ENCODE measurements around the gene RAC3. TPM values are rescaled to one million over a fixed set of nuclear protein-coding genes. Genes with fewer than 3 reads are reported as not detected.

RAC3 gene
- total RNA-seq, 4 donors from 2014 or later = 2.6 to 11.1 (median 5.0) TPM

DNA sequence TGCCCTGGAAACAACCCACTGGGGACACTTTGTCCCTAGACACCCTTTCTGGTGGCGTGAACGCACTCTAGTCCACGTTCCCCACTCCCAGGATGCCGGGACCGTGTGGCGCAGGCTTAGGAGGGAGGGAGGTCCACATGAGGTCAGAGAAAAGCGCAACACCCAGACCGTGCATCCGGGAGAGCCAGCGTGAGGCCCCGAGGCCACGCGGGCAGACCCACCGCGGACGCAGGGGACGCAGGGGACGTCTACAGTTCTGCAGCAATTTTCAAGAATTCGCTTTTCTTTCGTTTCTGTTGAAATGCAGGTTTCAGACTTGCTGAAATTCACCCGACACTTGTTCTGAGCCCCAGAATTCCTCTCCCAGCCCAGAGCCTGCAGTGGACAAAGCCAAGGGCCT is 15.4 kb downstream of the RAC3 start:
- intact Hi-C loops (cut with DNase I; ENCODE audit: low total_unique reads) (no loop called here), in situ Hi-C loops (cut with MboI; ENCODE audit: low pct_ligation_motif_present in 1 of 4, low pct_unique_long_range_greater_than_20kb in 1 of 4, low sequenced_read_pairs in 3 of 4) (loop anchor here in 2 of 4 donors (25.0 kb wide), 1 partner anchor 115 kb away; no protein-coding TSS in a partner anchor)
- TF ChIP-seq, protein P1, sequence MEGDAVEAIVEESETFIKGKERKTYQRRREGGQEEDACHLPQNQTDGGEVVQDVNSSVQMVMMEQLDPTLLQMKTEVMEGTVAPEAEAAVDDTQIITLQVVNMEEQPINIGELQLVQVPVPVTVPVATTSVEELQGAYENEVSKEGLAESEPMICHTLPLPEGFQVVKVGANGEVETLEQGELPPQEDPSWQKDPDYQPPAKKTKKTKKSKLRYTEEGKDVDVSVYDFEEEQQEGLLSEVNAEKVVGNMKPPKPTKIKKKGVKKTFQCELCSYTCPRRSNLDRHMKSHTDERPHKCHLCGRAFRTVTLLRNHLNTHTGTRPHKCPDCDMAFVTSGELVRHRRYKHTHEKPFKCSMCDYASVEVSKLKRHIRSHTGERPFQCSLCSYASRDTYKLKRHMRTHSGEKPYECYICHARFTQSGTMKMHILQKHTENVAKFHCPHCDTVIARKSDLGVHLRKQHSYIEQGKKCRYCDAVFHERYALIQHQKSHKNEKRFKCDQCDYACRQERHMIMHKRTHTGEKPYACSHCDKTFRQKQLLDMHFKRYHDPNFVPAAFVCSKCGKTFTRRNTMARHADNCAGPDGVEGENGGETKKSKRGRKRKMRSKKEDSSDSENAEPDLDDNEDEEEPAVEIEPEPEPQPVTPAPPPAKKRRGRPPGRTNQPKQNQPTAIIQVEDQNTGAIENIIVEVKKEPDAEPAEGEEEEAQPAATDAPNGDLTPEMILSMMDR (IDR thresholded peaks at IDR 0.05) = no peak
- TF ChIP-seq EP300 (IDR thresholded peaks at IDR 0.05; ENCODE audit: low read depth) (no peak), POLR2A (IDR thresholded peaks at IDR 0.05) (no peak), POLR2AphosphoS5 (IDR thresholded peaks at IDR 0.05) (no peak)
- Histone ChIP-seq H3K36me3 (no peaks in the 10 kb centered on the region), H3K4me1 (peaks cover 5 to 16% (median 13%) of the 10 kb centered on the region in 4 donors), H3K27me3 (no peaks in the 10 kb centered on the region), H3K9me3 (no peaks in the 10 kb centered on the region), H3K4me3 (no peak overlapping the region), H3K27ac (no peak overlapping the region)
- no peak for DNase-seq
- 89 to 100% methylated on average over 2 to 21 of the region's 21 CpGs for WGBS, 2 donors (ENCODE audit: low coverage in 1 of 2)

GRCh38 chr17:82047379-82047778 is 15.9 kb downstream of the RAC3 start:
- in situ Hi-C loops (cut with MboI; ENCODE audit: low pct_ligation_motif_present in 1 of 4, low pct_unique_long_range_greater_than_20kb in 1 of 4, low sequenced_read_pairs in 3 of 4) = loop anchor here in 2 of 4 donors (25.0 kb wide), 1 partner anchor 115 kb away; no protein-coding TSS in a partner anchor
- 85% methylated on average over 23 of the region's 24 CpGs; no CpG with 5 or more reads in 1 of the 2 donors for WGBS, 2 donors (ENCODE audit: low coverage in 1 of 2)
- no peak overlapping the region for H3K4me3 ChIP-seq
- no peaks in the 10 kb centered on the region for H3K9me3 ChIP-seq
- no peak for DNase-seq
- intact Hi-C loops (cut with DNase I; ENCODE audit: low total_unique reads) = no loop called here
- H3K27ac ChIP-seq = no peak overlapping the region
- H3K4me1 ChIP-seq = peaks cover 6 to 17% (median 14%) of the 10 kb centered on the region in 4 donors
- H3K36me3 ChIP-seq = no peaks in the 10 kb centered on the region
- H3K27me3 ChIP-seq = no peaks in the 10 kb centered on the region
- TF ChIP-seq EP300 (IDR thresholded peaks at IDR 0.05; ENCODE audit: low read depth) (no peak), POLR2A (IDR thresholded peaks at IDR 0.05) (no peak), POLR2AphosphoS5 (IDR thresholded peaks at IDR 0.05) (no peak)
- TF ChIP-seq, protein P1 (IDR thresholded peaks at IDR 0.05) = no peak

DNA sequence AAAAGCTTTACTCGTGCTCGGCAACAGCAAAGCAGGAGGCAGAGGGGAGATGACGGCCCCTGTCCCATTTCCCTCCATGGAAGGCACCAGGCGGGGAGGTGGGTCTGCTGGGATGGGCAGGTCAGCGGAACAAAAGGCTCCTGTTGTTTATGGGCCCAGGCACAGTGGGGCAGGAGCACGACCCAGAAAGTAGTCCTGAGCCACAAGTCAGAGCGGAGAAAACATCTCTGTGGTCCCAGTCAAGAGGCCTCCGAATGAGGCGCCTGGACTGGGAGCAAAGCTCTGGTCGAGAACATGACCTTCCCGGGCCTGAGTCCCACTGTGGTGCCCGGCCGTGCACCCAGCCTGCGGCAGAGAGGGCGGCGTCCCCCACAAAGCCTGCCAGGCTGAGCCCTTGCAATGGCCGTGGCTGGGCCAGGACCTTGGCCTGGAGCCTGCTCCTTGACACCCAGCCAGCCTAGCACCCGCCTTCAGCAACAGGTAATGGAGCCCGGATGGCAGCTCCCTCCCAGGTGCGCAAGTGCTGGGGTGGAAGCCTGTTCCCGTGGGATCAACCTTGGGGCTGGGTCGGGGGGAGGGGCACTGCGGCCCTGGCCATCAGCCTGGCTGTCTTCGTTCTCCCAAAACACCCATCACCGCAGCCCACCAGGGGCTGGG is 16.6 kb downstream of the RAC3 start:
- Histone ChIP-seq H3K4me3 (no peak overlapping the region), H3K27ac (no peak overlapping the region), H3K4me1 (peaks cover 12 to 23% (median 21%) of the 10 kb centered on the region in 4 donors), H3K27me3 (no peaks in the 10 kb centered on the region), H3K36me3 (no peaks in the 10 kb centered on the region), H3K9me3 (no peaks in the 10 kb centered on the region)
- 92% methylated on average over 24 of the region's 25 CpGs; no CpG with 5 or more reads in 1 of the 2 donors for WGBS, 2 donors (ENCODE audit: low coverage in 1 of 2)
- TF ChIP-seq POLR2AphosphoS5 (IDR thresholded peaks at IDR 0.05) = no peak
- TF ChIP-seq, protein P1 (IDR thresholded peaks at IDR 0.05) = no peak
- no peak for TF ChIP-seq EP300 (IDR thresholded peaks at IDR 0.05; ENCODE audit: low read depth)
- no peak for TF ChIP-seq POLR2A (IDR thresholded peaks at IDR 0.05)
- intact Hi-C loops (cut with DNase I; ENCODE audit: low total_unique reads) (no loop called here), in situ Hi-C loops (cut with MboI; ENCODE audit: low pct_ligation_motif_present in 1 of 4, low pct_unique_long_range_greater_than_20kb in 1 of 4, low sequenced_read_pairs in 3 of 4) (loop anchor here in 2 of 4 donors (25.0 kb wide), 1 partner anchor 114 kb away; no protein-coding TSS in a partner anchor)
- DNase-seq = no peak

DNA sequence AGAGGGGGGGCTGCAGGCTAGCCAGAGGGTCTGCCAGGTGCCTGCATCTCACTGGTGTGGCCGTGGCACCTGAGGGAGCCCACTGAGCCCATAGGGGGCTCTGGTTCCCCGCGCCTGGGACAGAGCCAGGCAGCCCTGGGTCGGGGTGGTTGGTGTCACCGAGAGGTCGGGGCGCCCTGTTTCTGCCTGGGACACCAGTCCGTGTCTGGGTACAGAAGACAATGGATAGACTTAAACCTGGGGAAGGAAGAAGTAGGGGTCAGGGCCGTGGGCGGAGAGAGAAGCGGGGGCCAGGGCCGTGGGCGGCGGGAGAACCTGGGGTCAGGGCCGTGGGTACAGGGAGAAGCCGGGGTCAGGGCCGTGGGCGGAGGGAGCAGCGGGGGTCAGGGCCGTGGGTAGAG is 17.1 kb downstream of the RAC3 start:
- DNase-seq = no peak
- Histone ChIP-seq H3K4me3 (no peak overlapping the region), H3K9me3 (no peaks in the 10 kb centered on the region), H3K27me3 (no peaks in the 10 kb centered on the region), H3K27ac (no peak overlapping the region), H3K4me1 (peaks cover 12 to 28% (median 26%) of the 10 kb centered on the region in 4 donors), H3K36me3 (no peaks in the 10 kb centered on the region)
- intact Hi-C loops (cut with DNase I; ENCODE audit: low total_unique reads) = no loop called here
- no peak for TF ChIP-seq POLR2AphosphoS5 (IDR thresholded peaks at IDR 0.05)
- no peak for TF ChIP-seq EP300 (IDR thresholded peaks at IDR 0.05; ENCODE audit: low read depth)
- TF ChIP-seq POLR2A (IDR thresholded peaks at IDR 0.05) = no peak
- TF ChIP-seq, protein P1 (IDR thresholded peaks at IDR 0.05) = no peak
- 88 to 94% methylated on average over 14 to 20 of the region's 20 CpGs for WGBS, 2 donors (ENCODE audit: low coverage in 1 of 2)
- in situ Hi-C loops (cut with MboI; ENCODE audit: low pct_ligation_motif_present in 1 of 4, low pct_unique_long_range_greater_than_20kb in 1 of 4, low sequenced_read_pairs in 3 of 4) = loop anchor here in 2 of 4 donors (25.0 kb wide), 1 partner anchor 114 kb away; no protein-coding TSS in a partner anchor

Data from transverse colon (tissue), 4 donors.